ENCODE data around the gene TMEM237. TPM values are rescaled to one million over a fixed set of nuclear protein-coding genes. Genes with fewer than 3 reads are reported as not detected.

Gene TMEM237
- total and polyA plus RNA-seq, 9 donors: 12.8 to 28.5 (median 24.8) TPM

DNA sequence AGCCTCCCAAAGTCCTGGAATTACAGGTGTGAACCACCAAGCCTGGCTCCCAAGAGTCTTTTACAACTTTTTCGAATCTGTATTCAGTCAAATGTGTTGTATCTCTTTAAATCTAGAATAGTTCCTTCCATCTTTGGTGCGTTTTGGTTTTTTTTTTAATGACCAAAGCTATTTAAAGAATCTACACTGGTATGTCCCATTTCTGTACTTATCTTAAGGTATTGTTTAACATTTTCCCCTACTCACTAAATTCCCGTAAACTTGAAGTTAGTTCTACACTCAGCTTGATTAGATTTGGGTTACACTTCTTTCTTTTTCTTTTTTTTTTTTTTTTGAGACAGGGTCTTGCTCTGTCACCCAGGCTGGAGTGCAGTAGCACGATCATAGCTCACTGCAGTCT lies 63.8 kb downstream of the TMEM237 start:
- Histone ChIP-seq H3K9me3 (no peaks in the 10 kb centered on the region), H3K27ac (no peak overlapping the region), H3K27me3 (no peaks in the 10 kb centered on the region), H3K4me1 (ENCODE audit: insufficient read depth) (no peaks in the 10 kb centered on the region), H3K4me3 (no peak overlapping the region), H3K36me3 (no peaks in the 10 kb centered on the region)
- intact Hi-C loops (cut with DNase I): no loop called here
- no peak for DNase-seq
- TF ChIP-seq, protein P1, sequence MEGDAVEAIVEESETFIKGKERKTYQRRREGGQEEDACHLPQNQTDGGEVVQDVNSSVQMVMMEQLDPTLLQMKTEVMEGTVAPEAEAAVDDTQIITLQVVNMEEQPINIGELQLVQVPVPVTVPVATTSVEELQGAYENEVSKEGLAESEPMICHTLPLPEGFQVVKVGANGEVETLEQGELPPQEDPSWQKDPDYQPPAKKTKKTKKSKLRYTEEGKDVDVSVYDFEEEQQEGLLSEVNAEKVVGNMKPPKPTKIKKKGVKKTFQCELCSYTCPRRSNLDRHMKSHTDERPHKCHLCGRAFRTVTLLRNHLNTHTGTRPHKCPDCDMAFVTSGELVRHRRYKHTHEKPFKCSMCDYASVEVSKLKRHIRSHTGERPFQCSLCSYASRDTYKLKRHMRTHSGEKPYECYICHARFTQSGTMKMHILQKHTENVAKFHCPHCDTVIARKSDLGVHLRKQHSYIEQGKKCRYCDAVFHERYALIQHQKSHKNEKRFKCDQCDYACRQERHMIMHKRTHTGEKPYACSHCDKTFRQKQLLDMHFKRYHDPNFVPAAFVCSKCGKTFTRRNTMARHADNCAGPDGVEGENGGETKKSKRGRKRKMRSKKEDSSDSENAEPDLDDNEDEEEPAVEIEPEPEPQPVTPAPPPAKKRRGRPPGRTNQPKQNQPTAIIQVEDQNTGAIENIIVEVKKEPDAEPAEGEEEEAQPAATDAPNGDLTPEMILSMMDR (IDR thresholded peaks at IDR 0.05): no peak
- TF ChIP-seq EP300 (IDR thresholded peaks at IDR 0.05) (no peak), POLR2A (IDR thresholded peaks at IDR 0.05) (no peak)
- 47 to 54% (median 51%) methylated on average over 4 of the region's 4 CpGs for WGBS, 3 donors

DNA sequence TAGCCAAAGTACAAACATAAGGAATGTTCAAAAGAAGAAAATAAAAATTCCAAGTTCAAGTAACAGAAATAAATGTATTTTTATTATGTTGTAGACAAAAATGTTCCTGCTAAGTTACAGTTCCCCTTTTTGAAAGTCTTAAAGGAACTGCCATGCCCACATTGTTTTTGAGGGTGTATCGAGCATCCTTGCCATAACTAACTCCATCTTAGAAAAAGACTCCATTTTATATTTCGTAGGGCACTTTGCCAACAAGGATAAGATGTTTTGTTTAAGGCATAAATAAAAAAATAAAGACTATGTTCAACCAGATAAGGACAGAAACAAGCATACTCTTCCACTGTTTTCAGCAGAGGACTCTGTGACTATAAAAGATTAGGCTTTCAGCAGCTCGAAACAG lies 67.3 kb downstream of the TMEM237 start:
- no peaks in the 10 kb centered on the region for H3K9me3 ChIP-seq
- DNase-seq: no peak
- intact Hi-C loops (cut with DNase I): no loop called here
- H3K36me3 ChIP-seq: no peaks in the 10 kb centered on the region
- no peak overlapping the region for H3K4me3 ChIP-seq
- H3K4me1 ChIP-seq (ENCODE audit: insufficient read depth): no peaks in the 10 kb centered on the region
- TF ChIP-seq POLR2A (IDR thresholded peaks at IDR 0.05) (no peak), EP300 (IDR thresholded peaks at IDR 0.05) (no peak)
- TF ChIP-seq, protein P1 (IDR thresholded peaks at IDR 0.05): no peak
- no peak overlapping the region for H3K27ac ChIP-seq
- H3K27me3 ChIP-seq: no peaks in the 10 kb centered on the region
- WGBS, 3 donors: 89 to 91% (median 91%) methylated on average over 3 of the region's 3 CpGs

DNA sequence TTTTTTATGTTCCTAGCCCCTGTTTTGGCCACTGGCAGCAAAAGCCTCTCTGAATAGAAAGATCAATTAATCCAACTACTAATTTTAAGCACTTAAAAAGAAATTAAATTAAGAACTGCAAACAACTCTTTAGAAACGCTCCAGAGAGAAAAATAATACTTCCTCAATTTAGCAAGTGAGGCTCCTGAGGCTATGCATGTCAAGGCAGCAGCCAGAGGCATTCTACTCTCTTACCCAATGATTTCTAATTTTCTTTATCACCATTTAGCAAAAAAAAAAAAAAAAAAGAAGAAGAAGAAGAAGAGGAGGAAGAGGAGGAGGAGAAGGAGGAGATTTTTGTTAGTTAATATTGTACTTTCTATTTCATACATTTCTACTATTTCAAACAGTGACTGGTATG lies 68.5 kb downstream of the TMEM237 start:
- no peak overlapping the region for H3K4me3 ChIP-seq
- 71 to 81% (median 81%) methylated on average over 1 of the region's 1 CpG for WGBS, 3 donors
- H3K27me3 ChIP-seq: no peaks in the 10 kb centered on the region
- TF ChIP-seq EP300 (IDR thresholded peaks at IDR 0.05) (no peak), POLR2A (IDR thresholded peaks at IDR 0.05) (no peak)
- H3K9me3 ChIP-seq: no peaks in the 10 kb centered on the region
- no peak for DNase-seq
- no peak overlapping the region for H3K27ac ChIP-seq
- intact Hi-C loops (cut with DNase I): no loop called here
- no peaks in the 10 kb centered on the region for H3K4me1 ChIP-seq (ENCODE audit: insufficient read depth)
- no peaks in the 10 kb centered on the region for H3K36me3 ChIP-seq

DNA sequence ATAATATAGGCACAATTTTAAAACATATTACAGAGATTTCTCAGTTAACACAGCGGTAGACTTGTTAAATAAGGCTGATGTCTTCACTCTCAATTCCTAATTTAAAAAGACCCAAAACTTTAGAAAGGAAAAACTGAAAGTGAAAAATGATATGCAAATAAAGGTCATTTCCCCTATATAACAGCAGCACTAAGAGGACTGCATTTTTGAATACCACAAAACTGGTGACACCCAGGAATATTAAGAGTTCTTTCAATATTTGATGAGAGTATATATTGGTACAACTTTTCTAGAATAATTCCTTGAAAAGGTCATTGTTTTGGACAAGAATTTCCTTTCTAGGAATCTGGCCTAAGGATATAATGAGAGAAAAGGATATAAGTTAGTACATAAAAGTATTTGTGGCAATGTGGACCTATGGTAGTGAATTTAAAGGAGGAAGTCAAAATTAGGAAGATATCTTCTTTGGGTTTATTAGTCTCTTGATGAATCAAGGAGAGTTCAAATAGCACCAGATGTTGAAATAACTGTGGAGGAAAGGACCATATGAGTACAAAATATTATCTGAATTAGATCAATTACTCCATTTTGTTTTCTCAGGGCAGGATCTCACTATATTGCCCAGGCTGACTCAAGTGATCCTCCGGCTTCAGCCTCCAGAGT lies 70.3 kb downstream of the TMEM237 start:
- TF ChIP-seq EP300 (IDR thresholded peaks at IDR 0.05) (no peak), POLR2A (IDR thresholded peaks at IDR 0.05) (no peak)
- TF ChIP-seq, protein P1 (IDR thresholded peaks at IDR 0.05): no peak
- 93 to 97% (median 96%) methylated on average over 2 of the region's 2 CpGs for WGBS, 3 donors
- no peak for DNase-seq
- no peaks in the 10 kb centered on the region for H3K36me3 ChIP-seq
- no peaks in the 10 kb centered on the region for H3K27me3 ChIP-seq
- no peak overlapping the region for H3K4me3 ChIP-seq
- no peaks in the 10 kb centered on the region for H3K9me3 ChIP-seq
- no peak overlapping the region for H3K27ac ChIP-seq
- intact Hi-C loops (cut with DNase I): no loop called here
- no peaks in the 10 kb centered on the region for H3K4me1 ChIP-seq (ENCODE audit: insufficient read depth)

Small RNAs within 50 kb of the gene (small RNA-seq; reads per million reads assigned to genes)
- gene RNU6-651P: not detected

Other genes with a start within 250 kb of the TMEM237 start
- 10 to 100 TPM; 14.3 to 33.7 (median 20.2) TPM for gene TRAK2, start 192.0 kb downstream of the TMEM237 start, total RNA-seq
- 10 to 100 TPM in 1 of 2 donors, 1 to 10 TPM in 1; 8.3 to 25.7 TPM for gene TRAK2, start 192.0 kb downstream of the TMEM237 start, polyA plus RNA-seq
- gene STRADB, start 191.8 kb downstream of the TMEM237 start, total RNA-seq: 10 to 100 TPM; 13.7 to 20.4 (median 16.5) TPM
- gene STRADB, start 191.8 kb downstream of the TMEM237 start, polyA plus RNA-seq: 10 to 100 TPM; 11.7 to 33.3 TPM
- gene MPP4, start 55.1 kb upstream of the TMEM237 start, total RNA-seq: under 1 TPM in 3 of 7 donors, not detected in 4; 0.10 to 0.36 (median 0.35) TPM
- gene MPP4, start 55.1 kb upstream of the TMEM237 start, polyA plus RNA-seq: under 1 TPM in 1 of 2 donors, not detected in 1; 0.04 TPM
- gene ALS2, start 137.4 kb upstream of the TMEM237 start, total RNA-seq: 10 to 100 TPM in 6 of 7 donors, 1 to 10 TPM in 1; 9.4 to 18.5 (median 15.5) TPM
- 10 to 100 TPM in 1 of 2 donors, 1 to 10 TPM in 1; 6.1 to 11.4 TPM for gene ALS2, start 137.4 kb upstream of the TMEM237 start, polyA plus RNA-seq
- gene CDK15, start 163.0 kb upstream of the TMEM237 start, total RNA-seq: 10 to 100 TPM in 1 of 7 donors, 1 to 10 TPM in 6; 4.2 to 14.9 (median 7.9) TPM
- gene CDK15, start 163.0 kb upstream of the TMEM237 start, polyA plus RNA-seq: 1 to 10 TPM; 3.7 to 4.8 TPM